H1 (cell line): ENCODE data around the gene GDF9.

Experiments used
- ATF3 ChIP-seq: IDR thresholded peaks from 2 replicates; pipeline ENCODE4 v1.6.1; 2011; ENCODE audit warnings: low read depth, mild to moderate bottlenecking, low read length; ENCODE audit not compliant: insufficient read depth
- BRCA1 ChIP-seq: IDR thresholded peaks from 2 replicates; pipeline ENCODE4 v1.6.1; 2012; ENCODE audit warnings: low read depth, low read length, improper control_type of control experiment
- CREB1 ChIP-seq: IDR thresholded peaks from 2 replicates; pipeline ENCODE4 v1.6.1; 2012; ENCODE audit warnings: inconsistent platforms
- CTCF ChIP-seq, 3 experiments: IDR thresholded peaks; 1 replicate in 2 of 3; 2 replicates in 1 of 3; pipeline versions ENCODE4 v1.5.1 to v1.6.1; 2011; ENCODE audit warnings: low read length in 3 of 3, mild to moderate bottlenecking in 3 of 3, inconsistent platforms in 2 of 3, low read depth in 1 of 3, moderate library complexity in 1 of 3; ENCODE audit not compliant: insufficient read depth in 1 of 3; ENCODE audit errors: control extremely low read depth in 1 of 3
- GABPA ChIP-seq: IDR thresholded peaks from 2 replicates; pipeline ENCODE4 v1.6.1; 2011; ENCODE audit warnings: mild to moderate bottlenecking, low read length, moderate library complexity, borderline replicate concordance; ENCODE audit not compliant: insufficient read depth
- NRF1 ChIP-seq: IDR thresholded peaks from 2 replicates; pipeline ENCODE4 v1.6.1; 2011; ENCODE audit warnings: mild to moderate bottlenecking, low read depth, low read length, improper control_type of control experiment
- POLR2A ChIP-seq, 2 experiments: IDR thresholded peaks; 1 replicate in 1 of 2; 2 replicates in 1 of 2; pipeline ENCODE4 v1.6.1; 2011; ENCODE audit warnings: low read depth in 2 of 2, low read length in 2 of 2, mild to moderate bottlenecking in 2 of 2; ENCODE audit errors: control extremely low read depth in 1 of 2
- POLR2AphosphoS5 ChIP-seq: IDR thresholded peaks from 2 replicates; pipeline ENCODE4 v1.6.1; 2011; ENCODE audit warnings: low read depth, low read length
- SIN3A ChIP-seq, 2 experiments: IDR thresholded peaks in 1 of 2; conservative IDR thresholded peaks in 1 of 2; 2 replicates each; pipeline ENCODE4 v1.6.1; 2011 to 2012; ENCODE audit warnings: low read length in 2 of 2, improper control_type of control experiment in 1 of 2, low read depth in 1 of 2, mild to moderate bottlenecking in 1 of 2

- no peak for TF ChIP-seq GABPA
- no peak for TF ChIP-seq CTCF (IDR thresholded peaks at IDR 0.05; ENCODE audit: control extremely low read depth in 1 of 3, insufficient read depth in 1 of 3, low read depth in 1 of 3, low read length in 3 of 3)
- TF ChIP-seq NRF1: no peak
- TF ChIP-seq SIN3A (conservative IDR thresholded peaks at IDR 0.05 in 1 of 2, IDR thresholded peaks at IDR 0.05 in 1 of 2; ENCODE audit: low read depth in 1 of 2, low read length in 2 of 2): no peak
- TF ChIP-seq POLR2AphosphoS5: no peak
- no peak for TF ChIP-seq CREB1
- no peak for TF ChIP-seq BRCA1
- no peak for TF ChIP-seq ATF3
- no peak for TF ChIP-seq POLR2A (IDR thresholded peaks at IDR 0.05; ENCODE audit: control extremely low read depth in 1 of 2, low read depth in 2 of 2, low read length in 2 of 2)
Measured at GRCh38 chr5:132854301-132854700, 12.0 kb downstream of the GDF9 start.
